Thoracic aorta (tissue), 2 donors: ENCODE results near the gene CENPX. TPM values are rescaled to one million over a fixed set of nuclear protein-coding genes. Genes with fewer than 3 reads are reported as not detected.

Source experiments
- ATAC-seq: fragments of 150-250 bp; one replicate; pipeline ENCODE4 v1.8.0; 2017; ENCODE audit warnings: low read depth; ENCODE audit not compliant: insufficient number of reproducible peaks, low FRiP score
- DNase-seq: peaks from one replicate; pipeline ENCODE4 v3.0.0-alpha.2; 2020; ENCODE audit warnings: low spot score
- H3K27ac ChIP-seq, 2 donors: fragments of 200-600 bp; sonication (generic); 1 replicate in 1 of 2; 2 replicates in 1 of 2; pipeline ENCODE4 v1.5.1; 2016; ENCODE audit warnings: mild to moderate bottlenecking in 2 of 2, moderate library complexity in 2 of 2
- H3K27me3 ChIP-seq: fragments of 200-600 bp; sonication (generic); replicated peaks from 2 replicates; pipeline ENCODE4 v1.6.0; 2016; ENCODE audit warnings: mild to moderate bottlenecking; ENCODE audit not compliant: insufficient read depth
- H3K36me3 ChIP-seq: fragments of 200-600 bp; sonication (generic); one replicate; pipeline ENCODE4 v1.5.1; 2016
- H3K4me1 ChIP-seq, 2 donors: fragments of 200-600 bp; sonication (generic); 1 replicate in 1 of 2; 2 replicates in 1 of 2; pipeline versions ENCODE4 v1.5.1 to v1.6.0; 2016; ENCODE audit warnings: low read depth in 2 of 2, mild to moderate bottlenecking in 1 of 2; ENCODE audit not compliant: control insufficient read depth in 1 of 2
- H3K4me3 ChIP-seq: fragments of 200-600 bp; sonication (generic); 2 replicates; pipeline ENCODE4 v1.5.1; 2016; ENCODE audit warnings: mild to moderate bottlenecking
- H3K9me3 ChIP-seq: fragments of 200-600 bp; sonication (generic); 2 replicates; pipeline ENCODE4 v1.5.1; 2016
- CTCF ChIP-seq: fragments of 200-600 bp; sonication (generic); IDR thresholded peaks from one replicate; pipeline ENCODE4 v1.5.1; 2019; ENCODE audit warnings: antibody characterized with exemption
- total RNA-seq, 2 donors: library from RNA; depleted of rRNA; stranded (reverse); fragments of >200 nt; gene quantifications; one replicate each; pipeline versions ENCODE4 v1.1.0 to v1.2.3, GENCODE V29; 2016

The CENPX gene
- total RNA-seq, 2 donors from 2014 or later, result 31.4 to 40.4 TPM

DNA sequence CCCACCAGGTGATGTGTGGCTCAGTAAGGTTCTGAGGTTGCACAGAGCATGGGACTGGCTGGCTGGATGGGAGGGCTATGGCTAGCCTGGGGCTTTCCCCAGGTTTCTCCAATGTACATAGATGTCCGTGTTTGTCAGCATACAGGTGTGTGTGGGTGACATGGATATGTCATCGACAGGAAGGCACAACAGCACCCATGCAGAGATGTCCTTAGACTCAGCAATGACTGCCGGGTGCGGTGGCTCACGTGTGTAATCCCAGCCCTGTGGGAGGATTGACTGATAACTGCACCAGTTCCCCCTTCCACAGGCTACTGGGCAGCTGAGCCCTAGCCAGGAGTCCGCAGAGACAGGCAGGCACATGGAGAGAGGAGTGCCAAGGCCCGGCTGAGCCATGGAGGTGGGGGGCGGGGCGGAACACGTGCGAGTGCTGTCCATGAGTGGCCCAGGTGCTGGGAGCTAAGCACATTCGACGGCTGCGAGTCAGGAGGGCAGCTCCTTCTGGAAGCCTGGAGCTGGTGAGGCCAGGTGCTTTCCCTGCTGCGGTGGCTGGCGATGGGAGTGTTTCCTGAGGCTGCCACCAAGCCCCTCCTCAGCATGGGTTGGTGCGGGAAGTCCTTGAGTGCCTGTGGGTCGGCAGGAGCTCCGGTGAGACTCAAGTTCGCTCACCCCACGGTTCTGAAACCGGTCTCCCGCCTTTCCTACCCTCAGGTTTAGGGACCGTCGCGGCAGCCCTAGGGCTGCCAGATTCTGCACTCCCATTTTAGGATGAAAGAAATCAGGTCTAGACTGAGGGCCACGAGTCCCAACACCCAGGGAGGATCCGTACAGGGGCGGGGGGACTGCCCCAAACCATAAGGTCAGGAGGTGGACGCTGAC lies 46.1 kb downstream of the CENPX start:
- Histone ChIP-seq H3K27ac (peak overlapping the region in 1 of 2 donors; percentile 79), H3K9me3 (no peaks in the 10 kb centered on the region), H3K27me3 (no peaks in the 10 kb centered on the region), H3K36me3 (no peaks in the 10 kb centered on the region), H3K4me1 (peaks cover 12 to 17% of the 10 kb centered on the region in 2 donors), H3K4me3 (peak overlapping the region; percentile 98)
- DNase-seq (no peak), ATAC-seq (peak; percentile 26)
- no peak for TF ChIP-seq CTCF

DNA sequence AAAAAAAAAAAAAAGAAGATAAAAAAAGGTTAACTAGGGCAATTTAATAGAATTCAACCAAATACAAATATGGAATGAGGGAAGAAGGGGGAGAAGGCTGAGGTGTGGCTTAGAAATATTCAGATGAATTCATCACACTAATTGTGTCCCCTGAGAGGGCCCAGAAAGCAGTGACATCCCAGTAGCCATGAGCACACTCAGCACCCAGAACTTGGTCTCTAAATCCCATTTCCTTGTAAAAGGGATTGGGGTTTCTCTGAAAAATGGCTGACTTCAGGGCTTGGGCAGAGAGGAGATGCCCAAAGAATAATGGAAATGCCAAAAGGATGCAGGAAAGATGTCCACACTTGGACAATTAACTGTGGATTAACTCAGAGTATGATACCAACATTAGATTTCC lies 49.2 kb downstream of the CENPX start:
- no peak for DNase-seq
- H3K36me3 ChIP-seq, result no peaks in the 10 kb centered on the region

GRCh38 chr17:81968850-81969812 lies 53.5 kb downstream of the CENPX start:
- no peak overlapping the region for H3K4me3 ChIP-seq
- H3K36me3 ChIP-seq, result no peaks in the 10 kb centered on the region
- H3K9me3 ChIP-seq, result no peaks in the 10 kb centered on the region
- peaks cover 0 to 7% of the 10 kb centered on the region in 2 donors for H3K4me1 ChIP-seq
- TF ChIP-seq CTCF, result no peak
- H3K27me3 ChIP-seq, result no peaks in the 10 kb centered on the region
- H3K27ac ChIP-seq, result no peak overlapping the region
- ATAC-seq (no peak), DNase-seq (no peak)

More for the DNA sequence above, 49.2 kb downstream of the CENPX start:
- Histone ChIP-seq H3K4me1 (peaks cover 9 to 11% of the 10 kb centered on the region in 2 donors), H3K4me3 (no peak overlapping the region), H3K27me3 (no peaks in the 10 kb centered on the region), H3K9me3 (no peaks in the 10 kb centered on the region), H3K27ac (no peak overlapping the region)
- no peak for TF ChIP-seq CTCF
- ATAC-seq, result no peak

Other genes starting within 250 kb of the CENPX start
- not detected for gene GCGR, start 218.7 kb downstream of the CENPX start, total RNA-seq
- 100 to 1,000 TPM in 1 of 2 donors, 10 to 100 TPM in 1; 57.5 to 116 TPM for gene MCRIP1, start 189.6 kb downstream of the CENPX start, total RNA-seq
- gene PPP1R27, start 187.8 kb downstream of the CENPX start, total RNA-seq, result not detected
- gene P4HB, start 162.3 kb downstream of the CENPX start, total RNA-seq, result 100 to 1,000 TPM; 515 to 655 TPM
- gene ARHGDIA, start 151.5 kb downstream of the CENPX start, total RNA-seq, result 100 to 1,000 TPM; 206 to 324 TPM
- 10 to 100 TPM; 43.8 to 51.4 TPM for gene ALYREF, start 131.3 kb downstream of the CENPX start, total RNA-seq
- gene ANAPC11, start 131.2 kb downstream of the CENPX start, total RNA-seq, result 100 to 1,000 TPM in 1 of 2 donors, 10 to 100 TPM in 1; 94.1 to 120 TPM
- gene NPB, start 120.6 kb downstream of the CENPX start, total RNA-seq, result 1 to 10 TPM in 1 of 2 donors, under 1 TPM in 1; 0.35 to 2.6 TPM
- gene PCYT2, start 111.5 kb downstream of the CENPX start, total RNA-seq, result 10 to 100 TPM; 13.6 to 81.9 TPM
- 10 to 100 TPM; 15.8 to 41.3 TPM for gene SIRT7, start 104.7 kb downstream of the CENPX start, total RNA-seq
- 10 to 100 TPM; 29.8 to 32.1 TPM for gene MAFG, start 95.1 kb downstream of the CENPX start, total RNA-seq
- gene PYCR1, start 85.6 kb downstream of the CENPX start, total RNA-seq, result 10 to 100 TPM; 14.4 to 15.0 TPM
- gene MYADML2, start 75.6 kb downstream of the CENPX start, total RNA-seq, result not detected
- gene NOTUM, start 61.7 kb downstream of the CENPX start, total RNA-seq, result not detected
- gene ASPSCR1, start 45.2 kb downstream of the CENPX start, total RNA-seq, result 10 to 100 TPM; 20.6 to 41.3 TPM
- 10 to 100 TPM in 1 of 2 donors, 1 to 10 TPM in 1; 6.1 to 14.2 TPM for gene LRRC45, start 427 bp upstream of the CENPX start, total RNA-seq
- gene RAC3, start 8.8 kb upstream of the CENPX start, total RNA-seq, result 1 to 10 TPM in 1 of 2 donors, not detected in 1; 1.8 TPM
- gene DCXR, start 14.8 kb upstream of the CENPX start, total RNA-seq, result 10 to 100 TPM; 33.9 to 87.1 TPM
- gene RFNG, start 28.9 kb upstream of the CENPX start, total RNA-seq, result 10 to 100 TPM; 39.9 to 45.3 TPM
- gene GPS1, start 29.0 kb upstream of the CENPX start, total RNA-seq, result 10 to 100 TPM; 43.2 to 91.9 TPM
- gene DUS1L, start 42.9 kb upstream of the CENPX start, total RNA-seq, result 10 to 100 TPM; 77.3 to 88.9 TPM
- 10 to 100 TPM; 49.6 to 50.9 TPM for gene FASN, start 75.4 kb upstream of the CENPX start, total RNA-seq
- gene CCDC57, start 190.0 kb upstream of the CENPX start, total RNA-seq, result 10 to 100 TPM; 19.4 to 58.1 TPM
- 100 to 1,000 TPM in 1 of 2 donors, 10 to 100 TPM in 1; 76.0 to 113 TPM for gene SLC16A3, start 206.2 kb upstream of the CENPX start, total RNA-seq